ENCODE data around the gene RC3H1.

DNA sequence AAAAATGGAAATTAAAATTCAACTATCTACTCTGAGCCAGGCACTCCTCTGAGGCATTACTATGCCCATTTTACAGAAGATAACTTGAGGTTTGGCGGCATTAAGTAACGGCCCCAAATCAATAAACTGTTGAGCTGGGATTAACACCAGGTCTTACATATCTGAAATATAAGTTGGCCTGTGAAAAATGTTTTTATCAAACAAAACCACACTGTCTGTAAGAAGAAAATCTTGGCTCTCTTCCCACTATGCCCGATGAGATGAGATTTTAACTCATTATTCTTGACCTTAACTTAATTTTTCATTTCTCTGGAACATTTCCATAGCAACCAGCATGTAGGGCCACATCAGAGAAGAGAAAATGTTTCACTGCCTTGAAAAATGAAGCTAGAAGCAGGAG lies 21.8 kb downstream of the RC3H1 start:
- TF ChIP-seq, protein P1, sequence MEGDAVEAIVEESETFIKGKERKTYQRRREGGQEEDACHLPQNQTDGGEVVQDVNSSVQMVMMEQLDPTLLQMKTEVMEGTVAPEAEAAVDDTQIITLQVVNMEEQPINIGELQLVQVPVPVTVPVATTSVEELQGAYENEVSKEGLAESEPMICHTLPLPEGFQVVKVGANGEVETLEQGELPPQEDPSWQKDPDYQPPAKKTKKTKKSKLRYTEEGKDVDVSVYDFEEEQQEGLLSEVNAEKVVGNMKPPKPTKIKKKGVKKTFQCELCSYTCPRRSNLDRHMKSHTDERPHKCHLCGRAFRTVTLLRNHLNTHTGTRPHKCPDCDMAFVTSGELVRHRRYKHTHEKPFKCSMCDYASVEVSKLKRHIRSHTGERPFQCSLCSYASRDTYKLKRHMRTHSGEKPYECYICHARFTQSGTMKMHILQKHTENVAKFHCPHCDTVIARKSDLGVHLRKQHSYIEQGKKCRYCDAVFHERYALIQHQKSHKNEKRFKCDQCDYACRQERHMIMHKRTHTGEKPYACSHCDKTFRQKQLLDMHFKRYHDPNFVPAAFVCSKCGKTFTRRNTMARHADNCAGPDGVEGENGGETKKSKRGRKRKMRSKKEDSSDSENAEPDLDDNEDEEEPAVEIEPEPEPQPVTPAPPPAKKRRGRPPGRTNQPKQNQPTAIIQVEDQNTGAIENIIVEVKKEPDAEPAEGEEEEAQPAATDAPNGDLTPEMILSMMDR (IDR thresholded peaks at IDR 0.05), result no peak
- TF ChIP-seq EP300 (IDR thresholded peaks at IDR 0.05) (no peak), POLR2A (IDR thresholded peaks at IDR 0.05) (no peak)
